Mesenchymal stem cell (in vitro differentiated cells and primary cell): ENCODE results near the gene SIVA1.
"Not testable (repeated sequence)": the region's sequence is repeated elsewhere in the genome, so short reads cannot be mapped to it uniquely, and the experiment has no call there.

Experiments used
- DNase-seq: peaks from one replicate; pipeline ENCODE4 v3.0.0-alpha.2; 2013
- H2AFZ ChIP-seq: one replicate; pipeline ENCODE4 v1.6.1; 2013; ENCODE audit warnings: low read depth, mild to moderate bottlenecking, control low read depth, inconsistent platforms, low read length, moderate library complexity
- H2AK5ac ChIP-seq: 2 replicates; pipeline ENCODE4 v1.6.1; 2013; ENCODE audit warnings: low read length, moderate library complexity, mild to moderate bottlenecking, inconsistent platforms; ENCODE audit not compliant: severe bottlenecking
- H2BK120ac ChIP-seq: one replicate; pipeline ENCODE4 v1.6.1; 2013; ENCODE audit warnings: low read depth, mild to moderate bottlenecking, inconsistent platforms, low read length, moderate library complexity
- H2BK12ac ChIP-seq, 2 experiments: one replicate each; pipeline ENCODE4 v1.6.1; 2013; ENCODE audit warnings: inconsistent platforms in 2 of 2, low read length in 2 of 2, mild to moderate bottlenecking in 2 of 2, moderate library complexity in 2 of 2, control low read depth in 1 of 2
- H2BK15ac ChIP-seq: one replicate; pipeline ENCODE4 v1.6.1; 2013; ENCODE audit warnings: mild to moderate bottlenecking, low read depth, inconsistent platforms; ENCODE audit not compliant: poor library complexity, severe bottlenecking
- H2BK5ac ChIP-seq: 2 replicates; pipeline ENCODE4 v1.6.1; 2013; ENCODE audit warnings: low read depth, mild to moderate bottlenecking, low read length, control low read depth, inconsistent platforms; ENCODE audit not compliant: poor library complexity, severe bottlenecking
- H3K14ac ChIP-seq, 2 experiments: one replicate each; pipeline ENCODE4 v1.6.1; 2013; ENCODE audit warnings: inconsistent platforms in 2 of 2, low read length in 2 of 2, control low read depth in 1 of 2, mild to moderate bottlenecking in 1 of 2, moderate library complexity in 1 of 2
- H3K18ac ChIP-seq, 2 experiments: one replicate each; pipeline ENCODE4 v1.6.1; 2013; ENCODE audit warnings: inconsistent platforms in 2 of 2, low read length in 2 of 2, control low read depth in 1 of 2, low read depth in 1 of 2, mild to moderate bottlenecking in 1 of 2
- H3K23ac ChIP-seq, 2 experiments: one replicate each; pipeline ENCODE4 v1.6.1; 2013; ENCODE audit warnings: inconsistent platforms in 2 of 2, low read length in 2 of 2, mild to moderate bottlenecking in 2 of 2, moderate library complexity in 2 of 2, control low read depth in 1 of 2
- H3K27ac ChIP-seq: 2 replicates; pipeline ENCODE4 v1.5.1; 2013; ENCODE audit warnings: mild to moderate bottlenecking, moderate library complexity, low read length, control low read depth, inconsistent platforms; ENCODE audit not compliant: poor library complexity, severe bottlenecking
- H3K27me3 ChIP-seq, 2 experiments: 2 replicates each; pipeline versions ENCODE4 v1.6.1 to v1.7.0; 2013; ENCODE audit warnings: low read length in 2 of 2, mild to moderate bottlenecking in 2 of 2, moderate library complexity in 2 of 2, control low read depth in 1 of 2, inconsistent platforms in 1 of 2; ENCODE audit not compliant: control insufficient read depth in 1 of 2, insufficient read depth in 1 of 2
- H3K36me3 ChIP-seq, 2 experiments: 2 replicates each; pipeline versions ENCODE4 v1.6.1 to v1.7.0; 2013; ENCODE audit warnings: low read length in 2 of 2, control low read depth in 1 of 2, inconsistent platforms in 1 of 2, low read depth in 1 of 2, mild to moderate bottlenecking in 1 of 2; ENCODE audit not compliant: insufficient read depth in 2 of 2, control insufficient read depth in 1 of 2
- H3K4ac ChIP-seq, 2 experiments: one replicate each; pipeline ENCODE4 v1.6.1; 2013; ENCODE audit warnings: inconsistent platforms in 2 of 2, low read length in 2 of 2, mild to moderate bottlenecking in 2 of 2, moderate library complexity in 2 of 2, control low read depth in 1 of 2, low read depth in 1 of 2
- H3K4me1 ChIP-seq: 2 replicates; pipeline ENCODE4 v1.6.1; 2013; ENCODE audit warnings: low read depth, low read length, control low read depth; ENCODE audit not compliant: control insufficient read depth, insufficient read depth
- H3K4me2 ChIP-seq: 2 replicates; pipeline ENCODE4 v1.6.1; 2013; ENCODE audit warnings: low read length, mild to moderate bottlenecking, inconsistent platforms; ENCODE audit not compliant: poor library complexity, severe bottlenecking
- H3K4me3 ChIP-seq, 2 experiments: 2 replicates each; pipeline versions ENCODE4 v1.5.1 to v1.7.0; 2013; ENCODE audit warnings: low read length in 2 of 2, mild to moderate bottlenecking in 2 of 2, control low read depth in 1 of 2, low read depth in 1 of 2; ENCODE audit not compliant: insufficient read depth in 1 of 2
- H3K79me1 ChIP-seq: replicated peaks from 2 replicates; pipeline ENCODE4 v1.6.1; 2013; ENCODE audit warnings: mild to moderate bottlenecking, control low read depth, low read length, inconsistent platforms; ENCODE audit not compliant: poor library complexity, severe bottlenecking
- H3K9ac ChIP-seq: 2 replicates; pipeline ENCODE4 v1.7.0; 2013; ENCODE audit warnings: mild to moderate bottlenecking, low read length, moderate library complexity
- H3K9me3 ChIP-seq: 2 replicates; pipeline ENCODE4 v1.7.0; 2013; ENCODE audit warnings: mild to moderate bottlenecking, low read length; ENCODE audit not compliant: control insufficient read depth
- H4K8ac ChIP-seq: one replicate; pipeline ENCODE4 v1.6.1; 2013; ENCODE audit warnings: inconsistent platforms, mild to moderate bottlenecking, low read length, moderate library complexity
- H4K91ac ChIP-seq: one replicate; pipeline ENCODE4 v1.6.1; 2013; ENCODE audit warnings: mild to moderate bottlenecking, low read length, inconsistent platforms
- WGBS: methylation state at CpG from one replicate; pipeline ENCODE4 v1.1.7; 2013; ENCODE audit warnings: mixed read lengths; 5-methylcytosine and 5-hydroxymethylcytosine counted together

Gene SIVA1

GRCh38 chr14:104726600-104727451, 26.1 kb upstream of the SIVA1 start:
- no peak overlapping the region for H3K4ac ChIP-seq

GRCh38 chr14:104728631-104729030, 24.3 kb upstream of the SIVA1 start:
- Histone ChIP-seq H3K4ac (no peak overlapping the region), H2AK5ac (no peak overlapping the region), H2AFZ (no peak overlapping the region), H4K91ac (peak overlapping the region; percentile 0), H2BK12ac (no peak overlapping the region), H3K9me3 (no peaks in the 10 kb centered on the region), H3K18ac (no peak overlapping the region), H2BK15ac (no peak overlapping the region), H3K9ac (no peak overlapping the region), H3K23ac (no peak overlapping the region), H2BK120ac (no peak overlapping the region), H3K27me3 (peaks cover 14 to 32% of the 10 kb centered on the region in 2 experiments), H3K27ac (no peak overlapping the region), H3K79me1 (peaks cover under 1% of the 10 kb centered on the region), H3K4me3 (no peak overlapping the region), H3K4me1 (peaks cover 28% of the 10 kb centered on the region), H4K8ac (no peak overlapping the region), H3K4me2 (no peak overlapping the region), H3K14ac (peak overlapping the region in 1 of 2 experiments; percentile 21), H3K36me3 (no peaks in the 10 kb centered on the region), H2BK5ac (no peak overlapping the region)
- no peak for DNase-seq
- WGBS = 93% methylated on average over 17 of the region's 17 CpGs

More at GRCh38 chr14:104726600-104727451, 26.1 kb upstream of the SIVA1 start:
- H4K8ac ChIP-seq = no peak overlapping the region
- no peak overlapping the region for H2BK120ac ChIP-seq
- no peak overlapping the region for H3K4me3 ChIP-seq
- peak overlapping the region; percentile 53 for H4K91ac ChIP-seq
- no peak overlapping the region for H3K9ac ChIP-seq
- H2BK15ac ChIP-seq = no peak overlapping the region
- peaks cover 44% of the 10 kb centered on the region for H3K4me1 ChIP-seq
- no peak overlapping the region for H3K4me2 ChIP-seq
- peaks cover 3% of the 10 kb centered on the region for H3K79me1 ChIP-seq
- H3K27ac ChIP-seq = no peak overlapping the region
- no peak overlapping the region for H2AFZ ChIP-seq
- DNase-seq = no peak
- no peak overlapping the region for H3K18ac ChIP-seq
- H3K9me3 ChIP-seq = no peaks in the 10 kb centered on the region
- peaks cover 14 to 32% of the 10 kb centered on the region in 2 experiments for H3K27me3 ChIP-seq
- H3K14ac ChIP-seq = no peak overlapping the region
- H2BK12ac ChIP-seq = no peak overlapping the region
- H2AK5ac ChIP-seq = no peak overlapping the region
- 81% methylated on average over 21 of the region's 21 CpGs for WGBS
- H3K36me3 ChIP-seq = peaks cover 0 to 8% of the 10 kb centered on the region in 2 experiments
- H3K23ac ChIP-seq = peak overlapping the region in 1 of 2 experiments; percentile 15
- H2BK5ac ChIP-seq = no peak overlapping the region

GRCh38 chr14:104729176-104729834, 23.6 kb upstream of the SIVA1 start:
- H2BK5ac ChIP-seq, H3K14ac ChIP-seq, H2BK15ac ChIP-seq, H3K4me3 ChIP-seq, H3K4me2 ChIP-seq, H2AK5ac ChIP-seq, H2BK12ac ChIP-seq, H3K9ac ChIP-seq, H2BK120ac ChIP-seq, H3K18ac ChIP-seq, H3K23ac ChIP-seq, H3K4ac ChIP-seq, H3K36me3 ChIP-seq, DNase-seq, H3K9me3 ChIP-seq, H3K27ac ChIP-seq, H3K79me1 ChIP-seq, H4K8ac ChIP-seq, H2AFZ ChIP-seq: not testable (repeated sequence)
- 96% methylated on average over 41 of the region's 73 CpGs for WGBS
- peaks cover 14 to 32% of the 10 kb centered on the region in 2 experiments for H3K27me3 ChIP-seq
- peaks cover 24% of the 10 kb centered on the region for H3K4me1 ChIP-seq
- H4K91ac ChIP-seq = peak overlapping the region; percentile 5

GRCh38 chr14:104729835-104730181, 23.1 kb upstream of the SIVA1 start:
- no peak overlapping the region for H3K9ac ChIP-seq
- H4K8ac ChIP-seq = no peak overlapping the region
- 88% methylated on average over 5 of the region's 16 CpGs for WGBS
- H3K27ac ChIP-seq = no peak overlapping the region
- H4K91ac ChIP-seq = no peak overlapping the region
- no peak overlapping the region for H3K4me3 ChIP-seq
- H3K4ac ChIP-seq = no peak overlapping the region
- no peak overlapping the region for H2BK12ac ChIP-seq
- H3K18ac ChIP-seq = no peak overlapping the region
- no peak overlapping the region for H3K23ac ChIP-seq
- H3K4me1 ChIP-seq = peaks cover 19% of the 10 kb centered on the region
- no peak overlapping the region for H2BK15ac ChIP-seq
- no peak overlapping the region for H2AFZ ChIP-seq
- H3K27me3 ChIP-seq = peaks cover 13 to 32% of the 10 kb centered on the region in 2 experiments
- no peak overlapping the region for H2AK5ac ChIP-seq
- H3K36me3 ChIP-seq = no peaks in the 10 kb centered on the region
- no peak overlapping the region for H3K4me2 ChIP-seq
- H2BK5ac ChIP-seq = no peak overlapping the region
- no peak for DNase-seq
- no peaks in the 10 kb centered on the region for H3K9me3 ChIP-seq
- no peaks in the 10 kb centered on the region for H3K79me1 ChIP-seq
- no peak overlapping the region for H2BK120ac ChIP-seq
- H3K14ac ChIP-seq = no peak overlapping the region
